Activated CD4-positive, alpha-beta T cell treated with anti-CD3 and anti-CD28 coated beads, Interleukin-10, Interleukin-2, amounts not matched to agents 100 ng/mL and 50 ng/mL, durations not matched to agents 16 hours and 8 hours (primary cell): Measurements from ENCODE around the gene TMEM98.
"Not testable (repeated sequence)": the region's sequence is repeated elsewhere in the genome, so short reads cannot be mapped to it uniquely, and the experiment has no call there.

Source experiments
- DNase-seq: peaks from one replicate; pipeline ENCODE4 v3.0.0-alpha.2; 2020

Gene TMEM98

DNA sequence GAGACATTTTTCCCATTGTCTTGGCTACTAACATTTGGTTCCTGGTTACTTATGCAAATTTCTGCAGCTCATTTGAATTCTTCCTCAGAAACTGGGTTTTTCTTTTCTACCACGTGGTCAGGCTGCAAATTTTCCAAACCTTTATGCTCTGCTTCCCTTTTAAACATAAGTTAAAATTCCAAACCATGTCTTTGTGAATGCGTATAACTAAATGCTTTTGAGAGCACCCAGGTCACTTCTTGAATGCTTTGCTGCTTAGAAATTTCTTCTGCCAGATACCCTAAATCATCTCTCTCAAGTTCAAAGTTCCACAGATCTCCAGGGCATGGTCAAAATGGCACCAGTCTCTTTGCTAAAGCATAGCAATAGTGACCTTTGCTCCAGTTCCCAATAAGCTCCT is 59.9 kb downstream of the TMEM98 start:
- DNase-seq = not testable (repeated sequence)

DNA sequence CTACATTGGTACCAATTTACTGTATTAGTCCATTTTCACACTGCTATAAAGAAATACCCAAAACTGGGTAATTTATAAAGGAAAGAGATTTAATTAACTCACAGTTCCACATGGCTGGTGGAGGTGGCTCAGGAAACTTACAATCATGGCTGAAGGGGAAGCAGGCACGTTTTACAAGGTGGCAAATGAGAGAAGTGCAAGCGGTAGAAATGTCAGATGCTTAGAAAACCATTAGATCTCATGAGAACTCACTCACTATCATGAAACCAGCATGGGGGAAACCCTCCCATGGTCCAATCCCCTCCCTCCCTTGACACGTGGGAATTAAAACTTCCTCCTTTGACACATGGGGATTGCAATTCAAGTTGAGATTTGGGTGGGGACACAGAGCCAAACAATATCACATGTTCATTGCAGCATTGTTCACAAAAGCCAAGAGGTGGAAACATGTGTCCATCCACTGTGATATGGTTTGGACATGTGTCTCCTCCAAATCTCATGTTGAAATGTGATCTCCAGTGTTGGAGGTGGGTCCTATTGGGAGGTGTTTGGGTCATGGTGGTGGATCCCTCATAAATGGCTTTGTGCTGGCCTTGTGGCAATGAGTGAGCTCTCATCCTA is 60.6 kb downstream of the TMEM98 start:
- no peak for DNase-seq

GRCh38 chr17:32992321-32993033 is 64.5 kb downstream of the TMEM98 start:
- peak; percentile 5 for DNase-seq

DNA sequence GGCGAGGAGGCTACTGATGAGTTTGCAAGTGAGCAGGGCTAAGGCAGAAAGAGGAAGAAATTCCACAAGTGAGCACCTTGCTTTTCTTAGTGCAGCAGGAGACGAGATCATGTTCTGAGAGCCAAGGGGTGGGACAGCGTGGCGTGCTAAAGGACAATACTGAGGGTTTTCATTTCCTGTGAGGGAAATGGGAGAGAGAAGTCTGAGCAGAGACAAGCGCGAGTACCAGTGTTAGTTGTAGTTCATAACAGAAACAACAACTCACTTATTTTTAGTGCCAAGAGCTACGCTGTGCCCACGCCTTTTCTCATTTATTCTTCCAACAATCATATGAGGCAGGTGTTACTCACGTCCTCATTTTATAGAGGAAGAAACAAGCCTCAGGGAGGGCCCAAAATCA is 66.0 kb downstream of the TMEM98 start:
- DNase-seq = no peak
